Transverse colon (tissue), 4 donors: Measurements from ENCODE around the gene FNIP2.

ENCODE experiments used
- EP300 ChIP-seq: sonication (generic); formaldehyde crosslinking; IDR thresholded peaks from one replicate; pipeline ENCODE4 v1.6.1; 2017; ENCODE audit warnings: antibody characterized with exemption, low read depth
- POLR2A ChIP-seq: fragments of 450-650 bp; IDR thresholded peaks from one replicate; pipeline ENCODE4 v1.6.1; 2016; ENCODE audit warnings: antibody characterized with exemption, mild to moderate bottlenecking, moderate library complexity
- POLR2AphosphoS5 ChIP-seq, 3 donors: sonication (generic); formaldehyde crosslinking; IDR thresholded peaks; one replicate each; pipeline ENCODE4 v1.6.1; 2016; ENCODE audit warnings: antibody characterized with exemption in 3 of 3
- TF ChIP-seq, protein P1 (sequence below), 5 experiments: fragments of 200-600 bp in 3 of 5; fragments of 450-650 bp in 2 of 5; sonication (generic) in 3 of 5; IDR thresholded peaks; 1 replicate in 2 of 5; 2 replicates in 3 of 5; pipeline ENCODE4 v1.5.1; 2016 to 2017; ENCODE audit warnings: antibody characterized with exemption in 5 of 5, inconsistent platforms in 3 of 5, mild to moderate bottlenecking in 2 of 5, moderate library complexity in 1 of 5

DNA sequence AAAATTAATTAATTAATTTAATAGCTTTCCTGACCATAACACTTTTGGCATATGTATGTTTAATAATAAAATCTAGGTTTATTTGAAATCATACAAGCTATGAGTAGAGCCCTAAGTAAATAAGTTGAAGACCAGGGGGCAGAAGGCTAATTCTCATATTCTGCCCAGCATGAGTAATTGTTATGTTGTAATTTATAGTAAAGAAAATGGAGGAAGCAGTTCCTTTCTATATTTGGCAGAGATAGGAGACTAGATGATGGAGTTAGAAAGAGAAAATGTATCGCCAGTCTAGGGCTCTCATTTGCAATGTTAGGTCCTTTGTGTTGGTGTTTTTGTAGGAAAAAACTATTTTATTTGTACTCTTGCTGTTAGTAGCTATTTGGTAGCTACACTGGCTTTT lies 89.1 kb downstream of the FNIP2 start:
- TF ChIP-seq POLR2A (no peak), EP300 (no peak), POLR2AphosphoS5 (IDR thresholded peaks at IDR 0.05) (no peak)
- TF ChIP-seq, protein P1, sequence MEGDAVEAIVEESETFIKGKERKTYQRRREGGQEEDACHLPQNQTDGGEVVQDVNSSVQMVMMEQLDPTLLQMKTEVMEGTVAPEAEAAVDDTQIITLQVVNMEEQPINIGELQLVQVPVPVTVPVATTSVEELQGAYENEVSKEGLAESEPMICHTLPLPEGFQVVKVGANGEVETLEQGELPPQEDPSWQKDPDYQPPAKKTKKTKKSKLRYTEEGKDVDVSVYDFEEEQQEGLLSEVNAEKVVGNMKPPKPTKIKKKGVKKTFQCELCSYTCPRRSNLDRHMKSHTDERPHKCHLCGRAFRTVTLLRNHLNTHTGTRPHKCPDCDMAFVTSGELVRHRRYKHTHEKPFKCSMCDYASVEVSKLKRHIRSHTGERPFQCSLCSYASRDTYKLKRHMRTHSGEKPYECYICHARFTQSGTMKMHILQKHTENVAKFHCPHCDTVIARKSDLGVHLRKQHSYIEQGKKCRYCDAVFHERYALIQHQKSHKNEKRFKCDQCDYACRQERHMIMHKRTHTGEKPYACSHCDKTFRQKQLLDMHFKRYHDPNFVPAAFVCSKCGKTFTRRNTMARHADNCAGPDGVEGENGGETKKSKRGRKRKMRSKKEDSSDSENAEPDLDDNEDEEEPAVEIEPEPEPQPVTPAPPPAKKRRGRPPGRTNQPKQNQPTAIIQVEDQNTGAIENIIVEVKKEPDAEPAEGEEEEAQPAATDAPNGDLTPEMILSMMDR (IDR thresholded peaks at IDR 0.05), result no peak
